Measurements from ENCODE around the gene KCNN1. TPM values are rescaled to one million over a fixed set of nuclear protein-coding genes. Genes with fewer than 3 reads are reported as not detected.
A peak's percentile ranks its signal among the peaks of the same experiment; 100 is the strongest.

The KCNN1 gene
- total and polyA plus RNA-seq, 9 of the 15 experiments (the other 6 are each of a cell fraction or from before 2014, with no cell fraction given) = 0.01 to 6.2 (median 0.72) TPM

GRCh38 chr19:18023622-18024251 lies 56.8 kb downstream of the KCNN1 start (continued):
- peak; percentile 61 for TF ChIP-seq REST (IDR thresholded peaks at IDR 0.05; ENCODE audit: borderline replicate concordance)
- TF ChIP-seq REST (CRISPR knock-in tag; IDR thresholded peaks at IDR 0.05; ENCODE audit: low read depth) = no peak; the same call in 1 of the 2 replicates
- TF ChIP-seq MGA (IDR thresholded peaks at IDR 0.05) = 0 out of 2 replicates have a peak, but pooled peaks have one; percentile 11
- TF ChIP-seq RBFOX2 (IDR thresholded peaks at IDR 0.05; ENCODE audit: low read depth, low read length) = peak; percentile 55

Data from K562 (cell line).